Liver (tissue), 9 donors: Measurements from ENCODE around the gene GPD1L. TPM values are rescaled to one million over a fixed set of nuclear protein-coding genes. Genes with fewer than 3 reads are reported as not detected.

Experiments used
- DNase-seq: peaks from one replicate; pipeline ENCODE4 v3.0.0-alpha.2; 2017; ENCODE audit warnings: low spot score
- H3K27ac ChIP-seq, 2 donors: one replicate each; pipeline ENCODE4 v1.7.0; 2013; ENCODE audit warnings: inconsistent platforms in 2 of 2, low read length in 2 of 2, control low read depth in 1 of 2, low read depth in 1 of 2, mild to moderate bottlenecking in 1 of 2
- H3K27me3 ChIP-seq, 4 donors: one replicate each; pipeline versions ENCODE4 v1.6.1 to v1.7.0; 2013; ENCODE audit warnings: low read length in 3 of 4, inconsistent platforms in 1 of 4, mild to moderate bottlenecking in 1 of 4, moderate library complexity in 1 of 4; ENCODE audit not compliant: control insufficient read depth in 4 of 4, insufficient read depth in 4 of 4
- H3K36me3 ChIP-seq, 4 donors: one replicate each; pipeline versions ENCODE4 v1.6.1 to v1.7.0; 2013; ENCODE audit warnings: low read length in 3 of 4, mild to moderate bottlenecking in 3 of 4, low read depth in 1 of 4, moderate library complexity in 1 of 4; ENCODE audit not compliant: control insufficient read depth in 4 of 4, insufficient read depth in 3 of 4
- H3K4me1 ChIP-seq, 4 donors: one replicate each; pipeline versions ENCODE4 v1.6.1 to v1.7.0; 2013; ENCODE audit warnings: low read length in 3 of 4, mild to moderate bottlenecking in 3 of 4, moderate library complexity in 1 of 4; ENCODE audit not compliant: control insufficient read depth in 4 of 4, insufficient read depth in 4 of 4
- H3K4me3 ChIP-seq, 3 donors: one replicate each; pipeline versions ENCODE4 v1.6.1 to v1.7.0; 2013; ENCODE audit warnings: low read length in 3 of 3, control low read depth in 1 of 3, low read depth in 1 of 3, mild to moderate bottlenecking in 1 of 3
- H3K9ac ChIP-seq, 2 donors: one replicate each; pipeline ENCODE4 v1.7.0; 2013; ENCODE audit warnings: low read length in 2 of 2, mild to moderate bottlenecking in 2 of 2, moderate library complexity in 2 of 2, control low read depth in 1 of 2, low read depth in 1 of 2
- H3K9me3 ChIP-seq, 4 donors: one replicate each; pipeline versions ENCODE4 v1.6.1 to v1.7.0; 2013; ENCODE audit warnings: low read length in 3 of 4; ENCODE audit not compliant: control insufficient read depth in 4 of 4
- ATF3 ChIP-seq: IDR thresholded peaks from 2 replicates; pipeline ENCODE4 v1.6.1; 2016; ENCODE audit warnings: antibody characterized with exemption
- CTCF ChIP-seq: fragments of 150-350 bp; IDR thresholded peaks from 2 replicates; pipeline ENCODE4 v1.5.1; 2017; ENCODE audit warnings: improper control_type of control experiment, low read depth, low read length; ENCODE audit not compliant: missing input control
- EGR1 ChIP-seq, 2 donors: IDR thresholded peaks; 2 replicates each; pipeline ENCODE4 v1.6.1; 2016 to 2018; ENCODE audit warnings: antibody characterized with exemption in 2 of 2, low read depth in 2 of 2
- FOXA1 ChIP-seq: IDR thresholded peaks from 2 replicates; pipeline ENCODE4 v1.6.1; 2016; ENCODE audit warnings: antibody characterized with exemption
- GABPA ChIP-seq, 2 donors: IDR thresholded peaks in 1 of 2; conservative IDR thresholded peaks in 1 of 2; 2 replicates each; pipeline ENCODE4 v1.6.1; 2016; ENCODE audit warnings: antibody characterized with exemption in 2 of 2, mild to moderate bottlenecking in 1 of 2, moderate library complexity in 1 of 2
- HNF4A ChIP-seq, 2 donors: conservative IDR thresholded peaks; 2 replicates each; pipeline ENCODE4 v1.6.1; 2016; ENCODE audit warnings: antibody characterized with exemption in 2 of 2, mild to moderate bottlenecking in 2 of 2
- HNF4G ChIP-seq: IDR thresholded peaks from 2 replicates; pipeline ENCODE4 v1.6.1; 2016; ENCODE audit warnings: antibody characterized with exemption
- JUND ChIP-seq, 2 donors: IDR thresholded peaks; 2 replicates each; pipeline ENCODE4 v1.6.1; 2016; ENCODE audit warnings: antibody characterized with exemption in 2 of 2
- MAX ChIP-seq: IDR thresholded peaks from 2 replicates; pipeline ENCODE4 v1.6.1; 2016; ENCODE audit warnings: antibody characterized with exemption
- NR2F2 ChIP-seq: IDR thresholded peaks from 2 replicates; pipeline ENCODE4 v1.6.1; 2016; ENCODE audit warnings: antibody characterized with exemption
- RAD21 ChIP-seq, 2 donors: IDR thresholded peaks; 2 replicates each; pipeline ENCODE4 v1.6.1; 2016; ENCODE audit warnings: antibody characterized with exemption in 2 of 2, mild to moderate bottlenecking in 2 of 2
- RXRA ChIP-seq, 2 donors: IDR thresholded peaks; 2 replicates each; pipeline ENCODE4 v1.6.1; 2017 to 2018; ENCODE audit warnings: antibody characterized with exemption in 2 of 2, mild to moderate bottlenecking in 1 of 2
- SP1 ChIP-seq: IDR thresholded peaks from 2 replicates; pipeline ENCODE4 v1.6.1; 2018; ENCODE audit warnings: antibody characterized with exemption, mild to moderate bottlenecking
- TAF1 ChIP-seq: conservative IDR thresholded peaks from 2 replicates; pipeline ENCODE4 v1.6.1; 2016; ENCODE audit warnings: antibody characterized with exemption, mild to moderate bottlenecking
- ZBTB33 ChIP-seq: IDR thresholded peaks from 2 replicates; pipeline ENCODE4 v1.6.1; 2016; ENCODE audit warnings: antibody characterized with exemption
- WGBS: extraction: QIAGEN DNeasy Blood & Tissue Kit; methylation state at CpG from one replicate; pipeline ENCODE4 v1.1.7; 2013; 5-methylcytosine and 5-hydroxymethylcytosine counted together
- polyA plus RNA-seq, 2 donors: library from polyadenylated mRNA; stranded (reverse) in 1 of 2; unstranded in 1 of 2; fragments of 200-250 nt in 1 of 2; fragments of >200 nt in 1 of 2; fragmentation: Nextera tagmentation in 1 of 2; extraction: Ambion mirVana in 1 of 2; gene quantifications; one replicate each; pipeline versions ENCODE4 v1.2.1 to v1.2.3, GENCODE V29; 2013 to 2015
- total RNA-seq, 2 donors: library from RNA; depleted of rRNA; stranded (reverse); fragments of >200 nt; gene quantifications; one replicate each; pipeline ENCODE4 v1.2.3, GENCODE V29; 2014
- donor health status: healthy.
- donor health status: healthy.
- donor health status: healthy.
- donor health status: healthy.
- donor health status: healthy.

GPD1L gene
- total and polyA plus RNA-seq, 4 donors: 1.4 to 5.0 (median 3.1) TPM

GRCh38 chr3:32165442-32165841, 59.0 kb downstream of the GPD1L start:
- no peaks in the 10 kb centered on the region for H3K9me3 ChIP-seq
- WGBS: 93% methylated on average over 1 of the region's 1 CpG
- no peak overlapping the region for H3K9ac ChIP-seq
- no peak for DNase-seq
- no peaks in the 10 kb centered on the region for H3K27me3 ChIP-seq
- no peaks in the 10 kb centered on the region for H3K4me1 ChIP-seq
- no peak overlapping the region for H3K27ac ChIP-seq
- no peak for TF ChIP-seq HNF4G
- TF ChIP-seq HNF4A (conservative IDR thresholded peaks at IDR 0.05): no peak
- no peak for TF ChIP-seq GABPA (IDR thresholded peaks at IDR 0.05 in 1 of 2, conservative IDR thresholded peaks at IDR 0.05 in 1 of 2)
- TF ChIP-seq JUND (IDR thresholded peaks at IDR 0.05): no peak
- no peak for TF ChIP-seq SP1
- no peak for TF ChIP-seq MAX
- TF ChIP-seq ZBTB33: no peak
- TF ChIP-seq TAF1: no peak
- TF ChIP-seq RAD21 (IDR thresholded peaks at IDR 0.05): no peak
- TF ChIP-seq EGR1 (IDR thresholded peaks at IDR 0.05; ENCODE audit: low read depth in 2 of 2): no peak
- TF ChIP-seq RXRA (IDR thresholded peaks at IDR 0.05): no peak
- H3K36me3 ChIP-seq: peaks cover 0 to 5% (median 0%) of the 10 kb centered on the region in 4 donors
- no peak overlapping the region for H3K4me3 ChIP-seq

GRCh38 chr3:32166654-32167053, 60.2 kb downstream of the GPD1L start:
- 94% methylated on average over 4 of the region's 4 CpGs for WGBS
- no peak overlapping the region for H3K4me3 ChIP-seq
- H3K4me1 ChIP-seq: no peaks in the 10 kb centered on the region
- H3K27me3 ChIP-seq: no peaks in the 10 kb centered on the region
- no peak for DNase-seq
- H3K36me3 ChIP-seq: peaks cover 0 to 5% (median 0%) of the 10 kb centered on the region in 4 donors
- H3K27ac ChIP-seq: no peak overlapping the region
- no peaks in the 10 kb centered on the region for H3K9me3 ChIP-seq
- no peak overlapping the region for H3K9ac ChIP-seq
- TF ChIP-seq ZBTB33 (no peak), GABPA (IDR thresholded peaks at IDR 0.05 in 1 of 2, conservative IDR thresholded peaks at IDR 0.05 in 1 of 2) (no peak), TAF1 (no peak), RAD21 (IDR thresholded peaks at IDR 0.05) (no peak), SP1 (no peak), NR2F2 (no peak), HNF4A (conservative IDR thresholded peaks at IDR 0.05) (peak in 1 of 2 donors; percentile 16), FOXA1 (no peak), ATF3 (no peak), MAX (no peak), RXRA (IDR thresholded peaks at IDR 0.05) (peak in 1 of 2 donors; percentile 79), CTCF (no peak), JUND (IDR thresholded peaks at IDR 0.05) (no peak)
